ENCODE measurements around the gene IRS2. TPM values are rescaled to one million over a fixed set of nuclear protein-coding genes. Genes with fewer than 3 reads are reported as not detected.
A peak's percentile ranks its signal among the peaks of the same experiment; 100 is the strongest.

IRS2 gene
- total RNA-seq, 2 donors from 2014 or later: 90.1 to 101 TPM

- DNase-seq (no peak), ATAC-seq (no peak)
- peak overlapping the region; percentile 37 for H3K27ac Mint-ChIP-seq
- H3K27me3 Mint-ChIP-seq: no peaks in the 10 kb centered on the region
- peaks cover 8% of the 10 kb centered on the region for H3K4me1 Mint-ChIP-seq
- no peak overlapping the region for H3K4me3 Mint-ChIP-seq
- H3K9me3 ChIP-seq (ENCODE audit: control insufficient read depth, low read length, poor library complexity, severe bottlenecking): no peaks in the 10 kb centered on the region
- H3K36me3 Mint-ChIP-seq (ENCODE audit: low read depth): no peaks in the 10 kb centered on the region
Observed at GRCh38 chr13:109755551-109755950, 30.8 kb downstream of the IRS2 start.

GRCh38 chr13:109751477-109751876 is 34.9 kb downstream of the IRS2 start:
- DNase-seq (no peak), ATAC-seq (no peak)
- peak overlapping the region; percentile 83 for H3K27ac Mint-ChIP-seq
- peak overlapping the region; percentile 26 for H3K4me3 Mint-ChIP-seq
- H3K4me1 Mint-ChIP-seq: peaks cover 9% of the 10 kb centered on the region
- no peaks in the 10 kb centered on the region for H3K36me3 Mint-ChIP-seq (ENCODE audit: low read depth)
- H3K27me3 Mint-ChIP-seq: no peaks in the 10 kb centered on the region
- H3K9me3 ChIP-seq (ENCODE audit: control insufficient read depth, low read length, poor library complexity, severe bottlenecking): no peaks in the 10 kb centered on the region

- H3K4me1 Mint-ChIP-seq: peaks cover 11% of the 10 kb centered on the region
- peak overlapping the region; percentile 83 for H3K27ac Mint-ChIP-seq
- no peaks in the 10 kb centered on the region for H3K36me3 Mint-ChIP-seq (ENCODE audit: low read depth)
Observed at GRCh38 chr13:109750221-109750775, 36.1 kb downstream of the IRS2 start.

GRCh38 chr13:109749365-109749764 is 37.0 kb downstream of the IRS2 start:
- no peak for DNase-seq
- Mint-ChIP-seq H3K27me3 (peaks cover 3% of the 10 kb centered on the region), H3K4me3 (no peak overlapping the region), H3K4me1 (peaks cover 12% of the 10 kb centered on the region), H3K27ac (peak overlapping the region; percentile 83), H3K36me3 (ENCODE audit: low read depth) (peaks cover 1% of the 10 kb centered on the region)
- no peaks in the 10 kb centered on the region for H3K9me3 ChIP-seq (ENCODE audit: control insufficient read depth, low read length, poor library complexity, severe bottlenecking)
- ATAC-seq: no peak

More at GRCh38 chr13:109750221-109750775, 36.1 kb downstream of the IRS2 start:
- H3K9me3 ChIP-seq (ENCODE audit: control insufficient read depth, low read length, poor library complexity, severe bottlenecking): no peaks in the 10 kb centered on the region
- ATAC-seq (peak; percentile 14), DNase-seq (no peak)
- Mint-ChIP-seq H3K27me3 (no peaks in the 10 kb centered on the region), H3K4me3 (peak overlapping the region; percentile 16)

GRCh38 chr13:109748677-109749076 is 37.7 kb downstream of the IRS2 start:
- no peak for ATAC-seq
- H3K36me3 Mint-ChIP-seq (ENCODE audit: low read depth): peaks cover 3% of the 10 kb centered on the region

GRCh38 chr13:109747524-109747923 is 38.9 kb downstream of the IRS2 start:
- no peak overlapping the region for H3K4me3 Mint-ChIP-seq
- peaks cover 8% of the 10 kb centered on the region for H3K27me3 Mint-ChIP-seq
- H3K27ac Mint-ChIP-seq: no peak overlapping the region
- no peak for DNase-seq
- H3K4me1 Mint-ChIP-seq: peaks cover 18% of the 10 kb centered on the region
- no peak for ATAC-seq
- H3K36me3 Mint-ChIP-seq (ENCODE audit: low read depth): peaks cover 3% of the 10 kb centered on the region
- H3K9me3 ChIP-seq (ENCODE audit: control insufficient read depth, low read length, poor library complexity, severe bottlenecking): no peaks in the 10 kb centered on the region

More at GRCh38 chr13:109748677-109749076, 37.7 kb downstream of the IRS2 start:
- H3K27me3 Mint-ChIP-seq: peaks cover 8% of the 10 kb centered on the region
- peak overlapping the region; percentile 83 for H3K27ac Mint-ChIP-seq
- peaks cover 18% of the 10 kb centered on the region for H3K4me1 Mint-ChIP-seq
- no peaks in the 10 kb centered on the region for H3K9me3 ChIP-seq (ENCODE audit: control insufficient read depth, low read length, poor library complexity, severe bottlenecking)
- DNase-seq: no peak
- no peak overlapping the region for H3K4me3 Mint-ChIP-seq

- Mint-ChIP-seq H3K27me3 (peaks cover 8% of the 10 kb centered on the region), H3K4me3 (no peak overlapping the region), H3K4me1 (peaks cover 15% of the 10 kb centered on the region), H3K27ac (no peak overlapping the region), H3K36me3 (ENCODE audit: low read depth) (peaks cover 3% of the 10 kb centered on the region)
- no peaks in the 10 kb centered on the region for H3K9me3 ChIP-seq (ENCODE audit: control insufficient read depth, low read length, poor library complexity, severe bottlenecking)
- ATAC-seq (no peak), DNase-seq (no peak)
Observed at GRCh38 chr13:109746364-109746763, 40.0 kb downstream of the IRS2 start.

GRCh38 chr13:109745702-109746101 is 40.7 kb downstream of the IRS2 start:
- Mint-ChIP-seq H3K27me3 (peaks cover 8% of the 10 kb centered on the region), H3K36me3 (ENCODE audit: low read depth) (peaks cover 3% of the 10 kb centered on the region), H3K4me3 (no peak overlapping the region), H3K27ac (peak overlapping the region; percentile 32), H3K4me1 (peaks cover 12% of the 10 kb centered on the region)
- DNase-seq (no peak), ATAC-seq (no peak)
- no peaks in the 10 kb centered on the region for H3K9me3 ChIP-seq (ENCODE audit: control insufficient read depth, low read length, poor library complexity, severe bottlenecking)

- Mint-ChIP-seq H3K36me3 (ENCODE audit: low read depth) (peaks cover 3% of the 10 kb centered on the region), H3K4me3 (no peak overlapping the region)
- DNase-seq: no peak
Observed at GRCh38 chr13:109745060-109745459, 41.3 kb downstream of the IRS2 start.

GRCh38 chr13:109744512-109745051 is 41.8 kb downstream of the IRS2 start:
- Mint-ChIP-seq H3K27ac (no peak overlapping the region), H3K4me1 (peaks cover 8% of the 10 kb centered on the region)

More at GRCh38 chr13:109745060-109745459, 41.3 kb downstream of the IRS2 start:
- peaks cover 8% of the 10 kb centered on the region for H3K27me3 Mint-ChIP-seq
- ATAC-seq: no peak
- H3K4me1 Mint-ChIP-seq: peaks cover 8% of the 10 kb centered on the region
- no peaks in the 10 kb centered on the region for H3K9me3 ChIP-seq (ENCODE audit: control insufficient read depth, low read length, poor library complexity, severe bottlenecking)
- no peak overlapping the region for H3K27ac Mint-ChIP-seq

GRCh38 chr13:109743706-109744453 is 42.5 kb downstream of the IRS2 start:
- Mint-ChIP-seq H3K27ac (no peak overlapping the region), H3K4me1 (peaks cover 8% of the 10 kb centered on the region), H3K27me3 (peaks cover 8% of the 10 kb centered on the region), H3K4me3 (peak overlapping the region; percentile 33), H3K36me3 (ENCODE audit: low read depth) (peaks cover 3% of the 10 kb centered on the region)
- DNase-seq (no peak), ATAC-seq (peak; percentile 47)
- no peaks in the 10 kb centered on the region for H3K9me3 ChIP-seq (ENCODE audit: control insufficient read depth, low read length, poor library complexity, severe bottlenecking)

More at GRCh38 chr13:109744512-109745051, 41.8 kb downstream of the IRS2 start:
- ATAC-seq (no peak), DNase-seq (no peak)
- H3K9me3 ChIP-seq (ENCODE audit: control insufficient read depth, low read length, poor library complexity, severe bottlenecking): no peaks in the 10 kb centered on the region
- Mint-ChIP-seq H3K36me3 (ENCODE audit: low read depth) (peaks cover 3% of the 10 kb centered on the region), H3K4me3 (peak overlapping the region; percentile 33), H3K27me3 (peaks cover 8% of the 10 kb centered on the region)

- peaks cover 3% of the 10 kb centered on the region for H3K36me3 Mint-ChIP-seq (ENCODE audit: low read depth)
- ATAC-seq (no peak), DNase-seq (no peak)
- no peak overlapping the region for H3K4me3 Mint-ChIP-seq
- peaks cover 12% of the 10 kb centered on the region for H3K4me1 Mint-ChIP-seq
- no peak overlapping the region for H3K27ac Mint-ChIP-seq
- no peaks in the 10 kb centered on the region for H3K9me3 ChIP-seq (ENCODE audit: control insufficient read depth, low read length, poor library complexity, severe bottlenecking)
- H3K27me3 Mint-ChIP-seq: peaks cover 8% of the 10 kb centered on the region
Observed at GRCh38 chr13:109741966-109742365, 44.4 kb downstream of the IRS2 start.

GRCh38 chr13:109740721-109741120 is 45.7 kb downstream of the IRS2 start:
- H3K27ac Mint-ChIP-seq: no peak overlapping the region
- H3K36me3 Mint-ChIP-seq (ENCODE audit: low read depth): peaks cover 3% of the 10 kb centered on the region

More at GRCh38 chr13:109740721-109741120, 45.7 kb downstream of the IRS2 start:
- no peaks in the 10 kb centered on the region for H3K9me3 ChIP-seq (ENCODE audit: control insufficient read depth, low read length, poor library complexity, severe bottlenecking)
- ATAC-seq (no peak), DNase-seq (no peak)
- H3K4me1 Mint-ChIP-seq: peaks cover 11% of the 10 kb centered on the region
- H3K4me3 Mint-ChIP-seq: no peak overlapping the region
- peaks cover 8% of the 10 kb centered on the region for H3K27me3 Mint-ChIP-seq
